Activated CD8-positive, alpha-beta memory T cell treated with anti-CD3 and anti-CD28 coated beads, Interleukin-2, amount 10 ng/mL, durations not matched to agents 7 days and 5 days (primary cell): ENCODE data around the gene MAML2. TPM values are rescaled to one million over a fixed set of nuclear protein-coding genes. Genes with fewer than 3 reads are reported as not detected.

Experiments used
- ATAC-seq: fragments of 150-1000 bp; cut with Tn5 transposase; one replicate; pipeline ENCODE4 v1.10.0; 2021; ENCODE audit warnings: moderate library complexity
- CTCF ChIA-PET: fragments of 350-600 bp; sonication (Branson Sonifier 250); formaldehyde crosslinking; loops from one replicate; lab custom pipeline; 2021; ENCODE audit warnings: antibody characterized with exemption; lab: Charles Lee
- DNase-seq: peaks from one replicate; pipeline ENCODE4 v3.0.0-alpha.2; 2020
- H3K27ac Mint-ChIP-seq: one replicate; pipeline ENCODE4 v1.8.0; 2021; ENCODE audit warnings: mild to moderate bottlenecking, mixed read lengths
- H3K27me3 Mint-ChIP-seq: one replicate; pipeline ENCODE4 v1.8.0; 2021; ENCODE audit warnings: mixed read lengths
- H3K36me3 Mint-ChIP-seq: one replicate; pipeline ENCODE4 v1.8.0; 2021; ENCODE audit warnings: mild to moderate bottlenecking, mixed read lengths
- H3K4me1 Mint-ChIP-seq: one replicate; pipeline ENCODE4 v1.8.0; 2021; ENCODE audit warnings: mixed read lengths
- H3K4me3 Mint-ChIP-seq: one replicate; pipeline ENCODE4 v1.8.0; 2021; ENCODE audit warnings: mild to moderate bottlenecking, moderate library complexity, mixed read lengths
- H3K9me3 Mint-ChIP-seq: one replicate; pipeline ENCODE4 v1.8.0; 2022; ENCODE audit warnings: low read depth, mixed read lengths
- total RNA-seq, 2 experiments: library from RNA; stranded (reverse); gene quantifications; one replicate each; pipeline ENCODE4 v1.2.3, GENCODE V29; 2021

The MAML2 gene
- total RNA-seq, 2 experiments from 2014 or later, result 12.7 to 14.5 TPM

- DNase-seq (no peak), ATAC-seq (no peak)
- H3K9me3 Mint-ChIP-seq, result no peaks in the 10 kb centered on the region
- CTCF ChIA-PET, result interaction anchor here (0.9 kb wide), 1 partner anchor 259 kb away, joined by 3 read pairs; no protein-coding TSS in a partner anchor
- H3K4me3 Mint-ChIP-seq, result no peak overlapping the region
- H3K4me1 Mint-ChIP-seq, result peaks cover 7% of the 10 kb centered on the region
- H3K27ac Mint-ChIP-seq, result no peak overlapping the region
- H3K36me3 Mint-ChIP-seq, result peaks cover 23% of the 10 kb centered on the region
- no peaks in the 10 kb centered on the region for H3K27me3 Mint-ChIP-seq
Observed at GRCh38 chr11:96082936-96083335, 260.1 kb downstream of the MAML2 start.

- Mint-ChIP-seq H3K36me3 (peaks cover 19% of the 10 kb centered on the region), H3K27ac (no peak overlapping the region), H3K9me3 (no peaks in the 10 kb centered on the region), H3K4me3 (no peak overlapping the region), H3K4me1 (peaks cover 10% of the 10 kb centered on the region), H3K27me3 (no peaks in the 10 kb centered on the region)
- DNase-seq (no peak), ATAC-seq (no peak)
- CTCF ChIA-PET, result interaction anchor here (0.9 kb wide), 1 partner anchor 259 kb away, joined by 3 read pairs; no protein-coding TSS in a partner anchor
Observed at GRCh38 chr11:96082002-96082899, 260.7 kb downstream of the MAML2 start.

GRCh38 chr11:96081561-96081960, 261.4 kb downstream of the MAML2 start:
- DNase-seq (no peak), ATAC-seq (no peak)
- Mint-ChIP-seq H3K36me3 (peaks cover 15% of the 10 kb centered on the region), H3K4me3 (no peak overlapping the region), H3K9me3 (no peaks in the 10 kb centered on the region), H3K4me1 (peaks cover 13% of the 10 kb centered on the region), H3K27me3 (no peaks in the 10 kb centered on the region), H3K27ac (no peak overlapping the region)
- CTCF ChIA-PET, result no interaction called here

GRCh38 chr11:96079691-96080090, 263.3 kb downstream of the MAML2 start:
- Mint-ChIP-seq H3K4me1 (peaks cover 30% of the 10 kb centered on the region), H3K4me3 (no peak overlapping the region), H3K9me3 (no peaks in the 10 kb centered on the region), H3K36me3 (peaks cover 5% of the 10 kb centered on the region), H3K27me3 (no peaks in the 10 kb centered on the region), H3K27ac (no peak overlapping the region)
- DNase-seq, result no peak
- no peak for ATAC-seq
- CTCF ChIA-PET, result no interaction called here

- peak; percentile 57 for ATAC-seq
- Mint-ChIP-seq H3K36me3 (peaks cover 11% of the 10 kb centered on the region), H3K27me3 (no peaks in the 10 kb centered on the region), H3K9me3 (no peaks in the 10 kb centered on the region), H3K4me1 (peaks cover 37% of the 10 kb centered on the region), H3K4me3 (peak overlapping the region; percentile 34), H3K27ac (peak overlapping the region; percentile 74)
- CTCF ChIA-PET, result interaction anchor here (0.6 to 1.9 kb wide), 5 partner anchors 20 to 268 kb away, joined by 3 to 12 read pairs (median 4); partner anchors contain the start of gene MAML2
- no peak for DNase-seq
Observed at GRCh38 chr11:96075532-96075959, 267.4 kb downstream of the MAML2 start.

- ATAC-seq, result peak; percentile 20
- Mint-ChIP-seq H3K27me3 (no peaks in the 10 kb centered on the region), H3K27ac (peak overlapping the region; percentile 74), H3K4me1 (peaks cover 36% of the 10 kb centered on the region), H3K9me3 (no peaks in the 10 kb centered on the region), H3K36me3 (peaks cover 11% of the 10 kb centered on the region), H3K4me3 (peak overlapping the region; percentile 34)
- DNase-seq, result no peak
- CTCF ChIA-PET, result interaction anchor here (1.4 to 1.9 kb wide), 2 partner anchors 19 to 268 kb away, joined by 6 to 12 read pairs; partner anchors contain the start of gene MAML2
Observed at GRCh38 chr11:96074551-96075310, 268.3 kb downstream of the MAML2 start.

- CTCF ChIA-PET, result interaction anchor here (1.2 kb wide), 1 partner anchor 268 kb away, joined by 5 read pairs; no protein-coding TSS in a partner anchor
Observed at GRCh38 chr11:96073536-96073935, 269.5 kb downstream of the MAML2 start.

GRCh38 chr11:96072592-96072991, 270.4 kb downstream of the MAML2 start:
- CTCF ChIA-PET, result interaction anchor here (1.2 to 2.5 kb wide), 2 partner anchors 18 to 271 kb away, joined by 5 to 7 read pairs; no protein-coding TSS in a partner anchor
- Mint-ChIP-seq H3K27me3 (no peaks in the 10 kb centered on the region), H3K36me3 (peaks cover 6% of the 10 kb centered on the region), H3K4me3 (no peak overlapping the region), H3K27ac (no peak overlapping the region), H3K9me3 (no peaks in the 10 kb centered on the region), H3K4me1 (peaks cover 39% of the 10 kb centered on the region)
- DNase-seq, result no peak
- ATAC-seq, result no peak

More at GRCh38 chr11:96073536-96073935, 269.5 kb downstream of the MAML2 start:
- DNase-seq (no peak), ATAC-seq (no peak)
- Mint-ChIP-seq H3K27me3 (no peaks in the 10 kb centered on the region), H3K4me3 (no peak overlapping the region), H3K4me1 (peaks cover 35% of the 10 kb centered on the region), H3K27ac (no peak overlapping the region), H3K36me3 (peaks cover 10% of the 10 kb centered on the region), H3K9me3 (no peaks in the 10 kb centered on the region)

- Mint-ChIP-seq H3K9me3 (no peaks in the 10 kb centered on the region), H3K4me1 (peaks cover 32% of the 10 kb centered on the region), H3K36me3 (peaks cover 6% of the 10 kb centered on the region), H3K27ac (no peak overlapping the region), H3K27me3 (no peaks in the 10 kb centered on the region), H3K4me3 (no peak overlapping the region)
- CTCF ChIA-PET, result interaction anchor here (0.7 to 2.5 kb wide), 2 partner anchors 15 to 356 kb away, joined by 3 to 7 read pairs; no protein-coding TSS in a partner anchor
- DNase-seq (no peak), ATAC-seq (no peak)
Observed at GRCh38 chr11:96070453-96070852, 272.5 kb downstream of the MAML2 start.

- Mint-ChIP-seq H3K27me3 (no peaks in the 10 kb centered on the region), H3K9me3 (no peaks in the 10 kb centered on the region), H3K36me3 (peaks cover 1% of the 10 kb centered on the region), H3K27ac (no peak overlapping the region), H3K4me1 (peaks cover 31% of the 10 kb centered on the region), H3K4me3 (no peak overlapping the region)
- no peak for ATAC-seq
- CTCF ChIA-PET, result interaction anchor here (1.2 kb wide), 1 partner anchor 22 kb away, joined by 3 read pairs; no protein-coding TSS in a partner anchor
- no peak for DNase-seq
Observed at GRCh38 chr11:96067160-96067559, 275.8 kb downstream of the MAML2 start.

- peaks cover 4% of the 10 kb centered on the region for H3K36me3 Mint-ChIP-seq
- no peak overlapping the region for H3K27ac Mint-ChIP-seq
- no peaks in the 10 kb centered on the region for H3K27me3 Mint-ChIP-seq
- DNase-seq (no peak), ATAC-seq (no peak)
- CTCF ChIA-PET, result no interaction called here
- no peak overlapping the region for H3K4me3 Mint-ChIP-seq
- H3K4me1 Mint-ChIP-seq, result peaks cover 38% of the 10 kb centered on the region
- H3K9me3 Mint-ChIP-seq, result no peaks in the 10 kb centered on the region
Observed at GRCh38 chr11:96065379-96065778, 277.6 kb downstream of the MAML2 start.

GRCh38 chr11:96063886-96064285, 279.1 kb downstream of the MAML2 start:
- Mint-ChIP-seq H3K27ac (no peak overlapping the region), H3K27me3 (no peaks in the 10 kb centered on the region), H3K36me3 (peaks cover 11% of the 10 kb centered on the region), H3K9me3 (no peaks in the 10 kb centered on the region), H3K4me1 (peaks cover 36% of the 10 kb centered on the region), H3K4me3 (no peak overlapping the region)
- DNase-seq (no peak), ATAC-seq (no peak)
- CTCF ChIA-PET, result interaction anchor here (1.5 kb wide), 1 partner anchor 279 kb away, joined by 4 read pairs; the partner anchor contains the start of gene MAML2

GRCh38 chr11:96063053-96063452, 279.9 kb downstream of the MAML2 start:
- Mint-ChIP-seq H3K27ac (peak overlapping the region; percentile 67), H3K36me3 (peaks cover 11% of the 10 kb centered on the region), H3K9me3 (no peaks in the 10 kb centered on the region), H3K27me3 (no peaks in the 10 kb centered on the region), H3K4me3 (no peak overlapping the region), H3K4me1 (peaks cover 34% of the 10 kb centered on the region)
- CTCF ChIA-PET, result interaction anchor here (1.5 to 1.6 kb wide), 2 partner anchors 29 to 280 kb away, joined by 4 to 5 read pairs; partner anchors contain the start of gene MAML2
- ATAC-seq (no peak), DNase-seq (no peak)
